AG09309 (cell line): Measurements from ENCODE around the gene SMTN.

Experiments used
- DNase-seq: peaks from one replicate; pipeline ENCODE4 v3.0.0-alpha.2; 2010; ENCODE audit warnings: low read depth
- H3K4me3 ChIP-seq: 2 replicates; pipeline ENCODE4 v1.5.1; 2011; ENCODE audit warnings: mild to moderate bottlenecking, low read depth, low read length, moderate library complexity; ENCODE audit not compliant: control insufficient read depth
- TF ChIP-seq, protein P1 (sequence below): IDR thresholded peaks from 2 replicates; pipeline ENCODE4 v1.5.1; 2011; ENCODE audit warnings: mild to moderate bottlenecking, low read depth, low read length, inconsistent platforms; ENCODE audit not compliant: insufficient read depth, control insufficient read depth; ENCODE audit errors: missing control alignments

SMTN gene

DNA sequence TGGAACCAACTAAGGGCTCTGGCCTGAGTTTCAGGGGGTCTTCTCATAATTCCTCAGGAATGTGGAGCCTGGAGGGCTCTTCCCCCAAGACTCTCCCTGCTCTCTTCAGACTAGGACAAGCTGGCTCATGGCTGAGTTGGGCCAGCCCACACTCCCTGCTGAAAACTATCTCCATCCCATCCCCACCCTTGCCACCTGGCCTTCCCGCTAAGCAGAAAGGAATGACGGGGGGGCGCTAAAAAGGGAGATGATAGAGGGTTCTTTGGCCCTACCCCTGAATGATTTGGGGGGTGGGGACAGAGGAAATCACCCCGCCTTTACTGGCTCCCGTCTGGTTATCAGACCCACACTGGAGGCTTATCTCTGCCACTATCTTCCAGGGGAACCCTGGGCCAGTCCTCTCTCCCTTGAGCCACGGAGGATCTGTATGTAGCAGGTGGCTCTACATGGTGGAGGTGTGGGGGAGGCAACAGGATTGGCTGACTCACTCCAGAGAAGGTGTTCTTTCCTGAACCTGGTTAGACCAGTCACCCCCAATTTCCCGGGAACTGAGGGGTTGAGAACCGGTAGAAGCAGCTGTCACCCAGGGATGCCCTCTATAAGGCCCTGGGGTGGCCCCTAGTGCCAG is 5.7 kb downstream of the SMTN start:
- no peak overlapping the region for H3K4me3 ChIP-seq
- TF ChIP-seq, protein P1, sequence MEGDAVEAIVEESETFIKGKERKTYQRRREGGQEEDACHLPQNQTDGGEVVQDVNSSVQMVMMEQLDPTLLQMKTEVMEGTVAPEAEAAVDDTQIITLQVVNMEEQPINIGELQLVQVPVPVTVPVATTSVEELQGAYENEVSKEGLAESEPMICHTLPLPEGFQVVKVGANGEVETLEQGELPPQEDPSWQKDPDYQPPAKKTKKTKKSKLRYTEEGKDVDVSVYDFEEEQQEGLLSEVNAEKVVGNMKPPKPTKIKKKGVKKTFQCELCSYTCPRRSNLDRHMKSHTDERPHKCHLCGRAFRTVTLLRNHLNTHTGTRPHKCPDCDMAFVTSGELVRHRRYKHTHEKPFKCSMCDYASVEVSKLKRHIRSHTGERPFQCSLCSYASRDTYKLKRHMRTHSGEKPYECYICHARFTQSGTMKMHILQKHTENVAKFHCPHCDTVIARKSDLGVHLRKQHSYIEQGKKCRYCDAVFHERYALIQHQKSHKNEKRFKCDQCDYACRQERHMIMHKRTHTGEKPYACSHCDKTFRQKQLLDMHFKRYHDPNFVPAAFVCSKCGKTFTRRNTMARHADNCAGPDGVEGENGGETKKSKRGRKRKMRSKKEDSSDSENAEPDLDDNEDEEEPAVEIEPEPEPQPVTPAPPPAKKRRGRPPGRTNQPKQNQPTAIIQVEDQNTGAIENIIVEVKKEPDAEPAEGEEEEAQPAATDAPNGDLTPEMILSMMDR, result no peak

DNA sequence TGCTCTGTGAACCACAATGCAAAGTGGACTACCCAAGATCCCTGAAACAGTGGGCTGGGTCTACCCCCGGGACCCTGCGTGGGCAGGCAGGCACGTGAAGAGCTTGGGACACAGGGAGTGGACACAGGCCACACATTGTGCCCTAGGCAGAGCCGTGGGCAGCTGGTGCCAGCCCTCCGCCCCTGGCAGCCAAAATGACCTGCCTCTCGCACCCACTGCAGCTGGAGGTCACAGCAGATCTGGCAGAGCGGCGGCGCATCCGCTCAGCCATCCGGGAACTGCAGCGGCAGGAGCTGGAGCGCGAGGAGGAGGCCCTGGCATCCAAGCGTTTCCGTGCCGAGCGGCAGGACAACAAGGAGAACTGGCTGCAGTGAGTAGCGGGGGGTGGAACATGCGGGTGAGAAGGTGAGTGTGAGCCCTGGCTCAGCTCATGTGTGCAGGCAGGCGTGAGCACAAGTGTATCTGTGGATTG is 6.7 kb downstream of the SMTN start:
- no peak for DNase-seq
- H3K4me3 ChIP-seq, result no peak overlapping the region
- TF ChIP-seq, protein P1, result no peak

More for the DNA sequence above, 5.7 kb downstream of the SMTN start:
- DNase-seq, result no peak

DNA sequence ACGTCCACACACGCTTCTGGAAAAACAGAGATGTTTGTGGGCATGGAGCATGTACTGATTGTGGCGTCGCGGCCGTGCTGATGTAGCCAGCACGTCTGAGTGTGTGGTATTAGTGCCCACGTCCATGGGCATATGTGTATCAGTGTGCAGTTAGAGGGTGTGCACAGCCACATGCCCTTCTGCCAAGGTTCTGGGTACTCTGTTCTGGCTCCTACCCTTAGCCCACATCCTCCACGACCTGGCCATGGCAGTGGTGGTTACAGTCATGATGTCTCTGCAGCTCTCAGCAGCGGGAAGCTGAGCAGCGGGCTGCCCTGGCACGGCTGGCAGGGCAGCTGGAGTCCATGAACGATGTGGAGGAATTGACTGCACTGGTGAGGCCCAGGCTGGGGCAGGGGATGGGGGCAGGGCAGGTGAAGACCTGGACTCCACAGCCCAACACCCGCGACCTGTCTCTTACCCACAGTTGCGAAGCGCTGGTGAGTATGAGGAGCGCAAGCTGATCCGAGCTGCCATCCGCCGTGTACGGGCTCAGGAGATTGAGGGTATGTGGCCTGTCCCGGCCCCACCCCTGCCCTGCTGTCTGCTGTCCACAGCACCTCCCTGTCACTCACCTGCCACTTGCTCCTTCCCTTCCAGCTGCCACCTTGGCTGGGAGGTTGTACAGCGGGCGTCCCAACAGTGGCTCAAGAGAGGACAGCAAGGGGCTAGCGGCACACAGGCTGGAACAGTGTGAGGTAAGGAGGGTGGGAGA is 7.3 kb downstream of the SMTN start:
- TF ChIP-seq, protein P1, result no peak
- DNase-seq, result no peak
- no peak overlapping the region for H3K4me3 ChIP-seq

DNA sequence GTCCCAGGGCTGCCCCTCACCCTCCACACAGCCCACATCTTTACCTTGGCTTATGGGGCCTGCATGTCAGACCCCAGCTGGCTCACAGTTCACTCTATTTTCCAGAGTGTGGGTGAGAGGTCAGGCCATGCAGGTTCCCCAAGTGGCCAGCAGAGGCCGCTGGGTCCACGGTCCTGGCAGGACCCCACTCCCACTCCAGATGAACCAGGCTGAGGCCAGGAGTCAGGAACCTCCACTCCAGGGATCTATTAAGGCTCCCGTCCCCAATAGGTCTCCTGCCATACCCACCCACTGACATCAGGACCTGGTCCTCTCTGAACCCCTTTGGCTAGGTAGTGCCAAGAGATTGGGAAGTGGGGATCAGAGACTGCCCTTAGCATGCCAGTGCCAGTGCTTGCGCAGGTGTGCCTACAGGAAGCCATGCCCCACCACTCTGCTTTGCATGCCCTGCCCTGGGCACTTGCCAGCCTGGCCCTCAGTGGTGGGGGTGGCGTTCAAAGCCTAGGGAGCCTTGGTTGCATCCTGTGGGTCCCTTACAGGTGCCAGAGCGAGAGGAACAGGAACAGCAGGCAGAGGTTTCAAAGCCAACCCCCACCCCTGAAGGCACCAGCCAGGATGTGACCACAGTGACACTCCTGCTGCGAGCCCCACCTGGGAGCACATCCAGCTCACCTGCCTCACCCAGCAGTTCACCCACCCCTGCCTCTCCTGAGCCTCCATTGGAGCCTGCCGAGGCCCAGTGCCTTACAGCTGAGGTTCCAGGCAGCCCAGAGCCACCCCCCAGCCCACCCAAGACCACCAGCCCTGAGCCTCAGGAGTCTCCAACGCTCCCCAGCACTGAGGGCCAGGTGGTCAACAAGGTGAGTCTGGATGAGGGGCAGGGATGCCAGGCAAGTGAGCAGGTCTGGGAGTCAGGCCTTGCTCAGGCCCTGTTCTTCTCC is 8.3 kb downstream of the SMTN start:
- TF ChIP-seq, protein P1, result peak; percentile 69
- H3K4me3 ChIP-seq, result no peak overlapping the region
- DNase-seq, result no peak

DNA sequence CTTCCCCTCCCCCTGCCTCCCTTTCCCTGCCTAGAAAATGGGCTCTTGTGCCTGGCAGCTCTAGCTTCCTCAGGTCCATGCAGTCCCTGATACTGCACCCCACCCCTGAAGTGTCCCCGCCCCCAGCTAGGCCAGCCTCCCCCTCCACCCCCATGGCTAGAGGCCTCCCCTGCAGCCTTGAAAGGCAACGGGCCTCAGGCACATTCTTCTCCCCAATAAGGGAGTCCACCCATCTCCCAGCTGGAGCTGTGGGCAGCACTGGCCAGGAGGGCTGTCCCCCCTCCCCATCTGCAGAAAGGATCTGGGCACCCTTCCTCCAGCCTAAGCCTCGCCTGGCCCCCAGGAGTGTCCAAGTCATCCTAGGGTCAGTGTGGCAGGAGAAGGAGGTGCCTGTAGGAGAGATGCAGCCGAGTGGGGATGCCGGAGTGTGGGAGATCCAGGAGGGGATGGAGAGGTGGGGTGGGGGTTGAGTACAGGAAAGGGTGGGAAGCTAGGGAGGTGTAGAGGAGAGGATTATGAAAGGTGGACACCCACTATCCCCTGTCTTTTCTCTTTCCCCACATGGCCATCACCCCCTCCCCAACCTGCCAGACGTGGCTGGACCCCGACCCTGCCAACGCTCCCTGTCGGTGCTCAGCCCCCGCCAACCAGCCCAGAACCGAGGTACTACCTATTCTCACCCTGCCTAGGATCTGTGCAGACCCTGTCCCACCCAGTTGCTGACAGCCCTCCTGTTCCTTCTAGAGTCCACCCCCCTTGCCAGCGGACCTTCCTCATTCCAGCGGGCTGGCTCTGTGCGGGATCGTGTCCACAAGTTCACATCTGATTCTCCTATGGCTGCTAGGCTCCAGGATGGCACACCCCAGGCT is 9.3 kb downstream of the SMTN start:
- no peak for DNase-seq
- TF ChIP-seq, protein P1, result no peak

More for the DNA sequence above, 9.3 kb downstream of the SMTN start:
- H3K4me3 ChIP-seq, result no peak overlapping the region
